WERI-Rb-1 (cell line): ENCODE measurements around the gene COPS8.

Experiments
- DNase-seq: peaks from one replicate; pipeline ENCODE4 v3.0.0-alpha.2; 2020
- H3K27ac ChIP-seq: fragments of 250-450 bp; sonication (Bioruptor Pico); 2 replicates; pipeline ENCODE4 v1.5.1; 2020; ENCODE audit warnings: mild to moderate bottlenecking, moderate library complexity
- H3K27me3 ChIP-seq: fragments of 250-450 bp; sonication (Bioruptor Pico); 2 replicates; pipeline ENCODE4 v1.5.1; 2021; ENCODE audit warnings: mild to moderate bottlenecking, low read depth, moderate library complexity; ENCODE audit not compliant: insufficient read depth, severe bottlenecking
- H3K36me3 ChIP-seq: fragments of 250-450 bp; sonication (Bioruptor Pico); 2 replicates; pipeline ENCODE4 v1.5.1; 2020; ENCODE audit warnings: mild to moderate bottlenecking, moderate library complexity
- H3K4me3 ChIP-seq: 2 replicates; pipeline ENCODE4 v1.5.1; 2011; ENCODE audit warnings: low read depth, mild to moderate bottlenecking, control low read depth, low read length
- H3K9me3 ChIP-seq: fragments of 250-450 bp; sonication (Bioruptor Pico); 2 replicates; pipeline ENCODE4 v1.5.1; 2021; ENCODE audit warnings: mild to moderate bottlenecking, moderate library complexity; ENCODE audit not compliant: severe bottlenecking
- TF ChIP-seq, protein P1 (sequence below): IDR thresholded peaks from 2 replicates; pipeline ENCODE4 v1.5.1; 2011; ENCODE audit warnings: low read depth, mild to moderate bottlenecking, control low read depth, inconsistent platforms, low read length

Gene COPS8

GRCh38 chr2:237066396-237066795 lies 19.3 kb upstream of the COPS8 start:
- no peaks in the 10 kb centered on the region for H3K36me3 ChIP-seq
- no peak overlapping the region for H3K27ac ChIP-seq
- no peak for DNase-seq
- no peak overlapping the region for H3K4me3 ChIP-seq
- H3K9me3 ChIP-seq = peaks cover 4% of the 10 kb centered on the region
- TF ChIP-seq, protein P1, sequence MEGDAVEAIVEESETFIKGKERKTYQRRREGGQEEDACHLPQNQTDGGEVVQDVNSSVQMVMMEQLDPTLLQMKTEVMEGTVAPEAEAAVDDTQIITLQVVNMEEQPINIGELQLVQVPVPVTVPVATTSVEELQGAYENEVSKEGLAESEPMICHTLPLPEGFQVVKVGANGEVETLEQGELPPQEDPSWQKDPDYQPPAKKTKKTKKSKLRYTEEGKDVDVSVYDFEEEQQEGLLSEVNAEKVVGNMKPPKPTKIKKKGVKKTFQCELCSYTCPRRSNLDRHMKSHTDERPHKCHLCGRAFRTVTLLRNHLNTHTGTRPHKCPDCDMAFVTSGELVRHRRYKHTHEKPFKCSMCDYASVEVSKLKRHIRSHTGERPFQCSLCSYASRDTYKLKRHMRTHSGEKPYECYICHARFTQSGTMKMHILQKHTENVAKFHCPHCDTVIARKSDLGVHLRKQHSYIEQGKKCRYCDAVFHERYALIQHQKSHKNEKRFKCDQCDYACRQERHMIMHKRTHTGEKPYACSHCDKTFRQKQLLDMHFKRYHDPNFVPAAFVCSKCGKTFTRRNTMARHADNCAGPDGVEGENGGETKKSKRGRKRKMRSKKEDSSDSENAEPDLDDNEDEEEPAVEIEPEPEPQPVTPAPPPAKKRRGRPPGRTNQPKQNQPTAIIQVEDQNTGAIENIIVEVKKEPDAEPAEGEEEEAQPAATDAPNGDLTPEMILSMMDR = no peak
- H3K27me3 ChIP-seq = peaks cover 7% of the 10 kb centered on the region

DNA sequence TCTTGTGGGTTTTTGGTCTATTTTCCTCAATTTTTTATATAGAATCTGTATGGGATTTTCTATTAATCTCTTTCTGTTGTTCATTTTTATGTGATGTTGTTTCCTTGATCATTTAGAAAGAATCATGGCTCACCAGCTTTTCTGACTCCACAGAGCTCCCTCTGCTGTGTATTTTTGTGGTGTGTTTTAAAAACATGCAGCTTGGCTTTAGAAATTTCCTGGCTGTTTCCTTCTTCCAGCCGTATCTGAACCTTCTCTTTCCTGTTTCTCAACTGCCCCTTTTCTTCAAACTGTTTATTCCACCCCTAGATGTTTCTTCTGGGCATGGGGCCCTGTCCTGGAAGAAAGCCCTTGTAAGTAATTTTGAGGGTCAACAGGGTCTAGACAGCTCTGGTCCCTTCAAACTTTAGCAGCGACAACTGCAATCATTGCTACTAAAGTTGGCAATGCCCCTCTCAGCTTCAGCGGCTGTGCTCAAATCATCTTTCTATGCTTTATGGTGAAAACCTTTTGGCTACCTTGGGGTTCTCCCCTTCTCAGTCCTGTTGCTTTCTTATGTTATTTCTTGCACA lies 17.6 kb upstream of the COPS8 start:
- Histone ChIP-seq H3K27me3 (no peaks in the 10 kb centered on the region), H3K4me3 (no peak overlapping the region), H3K27ac (no peak overlapping the region), H3K36me3 (no peaks in the 10 kb centered on the region), H3K9me3 (peaks cover 4% of the 10 kb centered on the region)
- TF ChIP-seq, protein P1 = no peak
- no peak for DNase-seq

GRCh38 chr2:237072067-237072931 lies 13.4 kb upstream of the COPS8 start:
- TF ChIP-seq, protein P1 = peak; percentile 90
- DNase-seq = peak; percentile 69
- H3K27me3 ChIP-seq = no peaks in the 10 kb centered on the region
- no peaks in the 10 kb centered on the region for H3K9me3 ChIP-seq
- H3K27ac ChIP-seq = no peak overlapping the region
- no peak overlapping the region for H3K4me3 ChIP-seq
- H3K36me3 ChIP-seq = no peaks in the 10 kb centered on the region

DNA sequence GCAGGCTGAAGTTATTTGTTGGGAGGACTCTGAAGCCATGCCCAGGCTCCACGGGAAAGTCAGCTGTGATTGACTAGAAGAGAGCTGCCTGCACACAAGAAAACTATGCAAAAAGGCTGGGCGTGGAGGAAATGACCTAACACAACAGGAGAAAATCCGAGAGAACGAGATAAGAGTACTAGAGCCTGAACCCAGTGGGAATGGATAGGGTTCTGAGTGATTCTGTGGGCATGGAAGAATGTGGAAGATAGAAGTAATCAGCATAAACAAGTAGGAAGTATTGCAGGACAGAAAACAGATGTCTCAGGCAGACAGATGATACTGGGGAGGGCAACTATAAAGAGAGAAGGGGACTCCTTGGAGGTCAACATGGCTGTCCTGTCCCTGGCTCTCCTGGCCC lies 12.1 kb upstream of the COPS8 start:
- no peak overlapping the region for H3K4me3 ChIP-seq
- no peak overlapping the region for H3K27ac ChIP-seq
- H3K27me3 ChIP-seq = no peaks in the 10 kb centered on the region
- TF ChIP-seq, protein P1 = no peak
- no peaks in the 10 kb centered on the region for H3K9me3 ChIP-seq
- no peak for DNase-seq
- no peaks in the 10 kb centered on the region for H3K36me3 ChIP-seq

GRCh38 chr2:237074211-237074993 lies 11.3 kb upstream of the COPS8 start:
- Histone ChIP-seq H3K27me3 (peaks cover 2% of the 10 kb centered on the region), H3K27ac (no peak overlapping the region), H3K4me3 (no peak overlapping the region), H3K36me3 (no peaks in the 10 kb centered on the region), H3K9me3 (no peaks in the 10 kb centered on the region)
- DNase-seq = no peak
- TF ChIP-seq, protein P1 = no peak
